Parathyroid adenoma (tissue), 2 donors: ENCODE results near the gene DICER1.

ENCODE experiments used
- H2AFZ ChIP-seq: fragments of 300-600 bp; sonication (generic); one replicate; pipeline ENCODE4 v1.7.0; 2017; ENCODE audit warnings: antibody characterized with exemption, mild to moderate bottlenecking
- H3K27ac ChIP-seq: fragments of 300-600 bp; sonication (generic); one replicate; pipeline ENCODE4 v1.7.0; 2017
- H3K27me3 ChIP-seq: fragments of 300-600 bp; sonication (generic); one replicate; pipeline ENCODE4 v1.7.0; 2017; ENCODE audit warnings: low read length; ENCODE audit not compliant: control insufficient read depth, insufficient read depth
- H3K36me3 ChIP-seq: fragments of 300-600 bp; sonication (generic); one replicate; pipeline ENCODE4 v1.7.0; 2017; ENCODE audit warnings: low read length; ENCODE audit not compliant: control insufficient read depth, insufficient read depth
- H3K4me1 ChIP-seq: fragments of 300-600 bp; sonication (generic); one replicate; pipeline ENCODE4 v1.7.0; 2017; ENCODE audit warnings: control low read depth
- H3K4me2 ChIP-seq: fragments of 300-600 bp; sonication (generic); one replicate; pipeline ENCODE4 v1.7.0; 2017; ENCODE audit warnings: low read length
- H3K4me3 ChIP-seq: fragments of 300-600 bp; sonication (generic); one replicate; pipeline ENCODE4 v1.7.0; 2017; ENCODE audit warnings: low read depth, low read length
- H3K79me2 ChIP-seq: fragments of 300-600 bp; sonication (generic); one replicate; pipeline ENCODE4 v1.7.0; 2017; ENCODE audit warnings: control low read depth
- H3K9ac ChIP-seq: fragments of 300-600 bp; sonication (generic); one replicate; pipeline ENCODE4 v1.7.0; 2017; ENCODE audit warnings: mild to moderate bottlenecking
- H3K9me3 ChIP-seq: fragments of 300-600 bp; sonication (generic); one replicate; pipeline ENCODE4 v1.7.0; 2017; ENCODE audit warnings: low read length; ENCODE audit not compliant: control insufficient read depth
- TF ChIP-seq, protein P1 (sequence below): fragments of 300-600 bp; sonication (generic); IDR thresholded peaks from one replicate; pipeline ENCODE4 v1.7.0; 2017; ENCODE audit warnings: antibody characterized with exemption, mild to moderate bottlenecking
- donor health status: primary hyperparathyroidism.

The DICER1 gene

DNA sequence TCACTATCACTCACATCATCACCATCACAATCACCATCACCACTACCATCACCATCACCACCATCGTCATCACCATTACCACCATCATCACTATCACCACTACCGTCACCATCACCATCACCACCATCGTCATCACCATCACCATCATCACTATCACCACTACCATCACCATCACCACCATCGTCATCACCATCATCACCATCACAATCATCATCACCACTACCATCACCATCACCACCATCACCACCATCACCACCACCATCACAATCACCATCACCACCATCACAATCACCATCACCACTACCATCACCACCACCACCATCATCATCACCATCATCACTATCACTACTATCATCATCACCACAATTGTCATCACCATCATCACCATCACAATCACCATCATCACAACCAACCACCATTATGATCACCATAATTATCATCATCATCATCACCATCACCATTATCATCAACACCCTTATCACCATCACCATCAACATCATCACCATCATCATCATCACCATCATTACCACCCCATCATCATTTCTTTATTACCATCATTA, 90.8 kb downstream of the DICER1 start:
- TF ChIP-seq, protein P1, sequence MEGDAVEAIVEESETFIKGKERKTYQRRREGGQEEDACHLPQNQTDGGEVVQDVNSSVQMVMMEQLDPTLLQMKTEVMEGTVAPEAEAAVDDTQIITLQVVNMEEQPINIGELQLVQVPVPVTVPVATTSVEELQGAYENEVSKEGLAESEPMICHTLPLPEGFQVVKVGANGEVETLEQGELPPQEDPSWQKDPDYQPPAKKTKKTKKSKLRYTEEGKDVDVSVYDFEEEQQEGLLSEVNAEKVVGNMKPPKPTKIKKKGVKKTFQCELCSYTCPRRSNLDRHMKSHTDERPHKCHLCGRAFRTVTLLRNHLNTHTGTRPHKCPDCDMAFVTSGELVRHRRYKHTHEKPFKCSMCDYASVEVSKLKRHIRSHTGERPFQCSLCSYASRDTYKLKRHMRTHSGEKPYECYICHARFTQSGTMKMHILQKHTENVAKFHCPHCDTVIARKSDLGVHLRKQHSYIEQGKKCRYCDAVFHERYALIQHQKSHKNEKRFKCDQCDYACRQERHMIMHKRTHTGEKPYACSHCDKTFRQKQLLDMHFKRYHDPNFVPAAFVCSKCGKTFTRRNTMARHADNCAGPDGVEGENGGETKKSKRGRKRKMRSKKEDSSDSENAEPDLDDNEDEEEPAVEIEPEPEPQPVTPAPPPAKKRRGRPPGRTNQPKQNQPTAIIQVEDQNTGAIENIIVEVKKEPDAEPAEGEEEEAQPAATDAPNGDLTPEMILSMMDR = no peak
- no peaks in the 10 kb centered on the region for H3K36me3 ChIP-seq
- no peak overlapping the region for H2AFZ ChIP-seq
- no peaks in the 10 kb centered on the region for H3K9me3 ChIP-seq
- no peaks in the 10 kb centered on the region for H3K4me1 ChIP-seq
- H3K27ac ChIP-seq = no peak overlapping the region
- no peak overlapping the region for H3K4me2 ChIP-seq
- H3K79me2 ChIP-seq = no peaks in the 10 kb centered on the region
- no peak overlapping the region for H3K4me3 ChIP-seq
- H3K9ac ChIP-seq = no peak overlapping the region
- H3K27me3 ChIP-seq = no peaks in the 10 kb centered on the region

DNA sequence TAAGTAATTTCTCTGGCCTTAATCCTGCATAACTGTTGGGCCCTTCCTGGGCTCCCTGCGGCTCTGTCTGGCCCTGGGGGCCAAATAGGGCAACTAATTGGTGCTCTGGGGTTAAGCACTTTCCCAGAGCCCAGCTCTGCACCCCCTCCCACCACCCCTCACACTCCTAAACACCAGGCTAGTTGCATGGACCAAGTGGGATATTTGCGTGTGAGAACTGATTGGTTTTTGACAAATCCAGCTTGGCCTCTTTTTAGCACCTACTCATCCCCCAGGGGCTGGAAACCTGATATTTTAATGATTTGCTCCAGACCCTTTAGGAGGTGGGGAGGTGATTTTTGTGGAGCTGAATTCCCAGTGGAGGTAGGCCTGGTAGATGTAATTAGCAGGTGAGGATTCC, 91.9 kb downstream of the DICER1 start:
- Histone ChIP-seq H3K79me2 (no peaks in the 10 kb centered on the region), H3K36me3 (no peaks in the 10 kb centered on the region), H3K4me2 (no peak overlapping the region), H3K9ac (no peak overlapping the region), H3K9me3 (no peaks in the 10 kb centered on the region), H2AFZ (no peak overlapping the region), H3K27ac (no peak overlapping the region), H3K27me3 (no peaks in the 10 kb centered on the region), H3K4me3 (no peak overlapping the region), H3K4me1 (no peaks in the 10 kb centered on the region)
- TF ChIP-seq, protein P1 = no peak

DNA sequence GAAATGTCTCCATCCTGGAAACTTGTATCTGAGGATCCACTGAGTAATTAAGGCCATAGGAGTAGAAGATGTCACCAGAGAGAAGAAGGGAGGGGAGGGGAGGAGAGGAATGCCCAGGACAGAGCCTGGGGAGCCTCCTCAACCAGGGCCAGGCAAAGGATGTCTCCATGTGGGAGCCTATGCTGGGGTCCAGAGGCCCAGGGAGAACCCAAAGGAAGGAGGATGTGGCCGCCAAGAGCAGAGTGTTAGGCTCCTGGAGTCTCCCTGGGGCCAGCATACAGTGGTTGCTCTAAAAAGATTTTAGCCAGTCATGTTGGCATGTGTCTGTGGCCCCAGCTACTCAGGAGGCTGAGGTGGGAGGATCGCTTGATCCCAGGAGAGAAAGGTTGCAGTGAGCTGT, 92.6 kb downstream of the DICER1 start:
- Histone ChIP-seq H3K27ac (no peak overlapping the region), H3K9me3 (no peaks in the 10 kb centered on the region), H3K79me2 (no peaks in the 10 kb centered on the region), H2AFZ (no peak overlapping the region), H3K9ac (no peak overlapping the region), H3K4me1 (no peaks in the 10 kb centered on the region), H3K4me3 (no peak overlapping the region), H3K4me2 (no peak overlapping the region), H3K27me3 (no peaks in the 10 kb centered on the region), H3K36me3 (no peaks in the 10 kb centered on the region)
- TF ChIP-seq, protein P1 = no peak

DNA sequence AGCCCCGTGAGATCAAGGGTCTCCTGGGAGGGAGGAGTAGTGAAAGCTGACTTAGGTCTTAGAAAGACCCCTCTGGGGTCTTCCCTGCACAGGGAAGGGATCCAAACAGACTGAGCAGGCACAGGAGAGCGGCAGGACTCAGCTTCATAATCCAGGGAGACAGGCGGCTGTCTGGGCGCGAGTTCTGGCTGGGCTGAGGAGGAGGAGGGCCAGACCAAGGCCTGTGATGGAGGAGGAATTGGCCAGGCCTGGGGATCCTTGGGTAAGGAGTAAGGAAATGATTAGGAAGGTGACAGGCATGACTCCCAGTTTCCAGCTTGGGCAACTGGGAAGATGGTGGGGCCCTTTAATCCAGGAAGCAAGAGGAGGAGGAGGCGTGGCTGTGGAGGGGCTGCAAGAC, 93.1 kb downstream of the DICER1 start:
- no peak overlapping the region for H3K4me3 ChIP-seq
- H3K36me3 ChIP-seq = no peaks in the 10 kb centered on the region
- H3K9ac ChIP-seq = no peak overlapping the region
- no peaks in the 10 kb centered on the region for H3K27me3 ChIP-seq
- no peaks in the 10 kb centered on the region for H3K79me2 ChIP-seq
- H3K9me3 ChIP-seq = no peaks in the 10 kb centered on the region
- no peaks in the 10 kb centered on the region for H3K4me1 ChIP-seq
- no peak overlapping the region for H3K4me2 ChIP-seq
- H2AFZ ChIP-seq = no peak overlapping the region
- TF ChIP-seq, protein P1 = no peak
- H3K27ac ChIP-seq = no peak overlapping the region

DNA sequence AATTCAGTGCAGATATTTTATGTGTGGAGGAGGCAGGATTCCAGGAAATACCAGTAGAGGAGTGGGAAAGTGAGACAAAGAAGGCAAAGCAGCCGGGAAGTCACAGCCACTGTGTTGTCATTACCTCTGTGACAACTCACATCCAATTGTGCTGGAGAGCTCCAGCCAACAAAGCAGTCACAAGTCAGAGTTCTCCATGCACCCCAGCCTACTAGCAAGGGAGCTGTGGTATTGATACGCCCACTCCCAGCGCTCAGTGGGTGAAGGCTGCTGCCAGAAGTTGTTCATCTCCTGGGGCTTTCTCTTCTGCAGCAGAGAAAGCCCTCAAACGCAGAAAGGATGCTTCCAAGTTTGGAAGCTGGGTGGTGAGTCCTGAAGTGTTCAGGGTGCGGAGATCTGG, 93.9 kb downstream of the DICER1 start:
- Histone ChIP-seq H3K27ac (no peak overlapping the region), H2AFZ (no peak overlapping the region), H3K36me3 (no peaks in the 10 kb centered on the region), H3K9me3 (no peaks in the 10 kb centered on the region), H3K4me3 (no peak overlapping the region), H3K4me2 (no peak overlapping the region), H3K27me3 (no peaks in the 10 kb centered on the region), H3K4me1 (no peaks in the 10 kb centered on the region), H3K79me2 (no peaks in the 10 kb centered on the region), H3K9ac (no peak overlapping the region)
- TF ChIP-seq, protein P1 = no peak
